HPDE6-E6E7 (cell line): Measurements from ENCODE around the gene DOK4.

Experiments
- DNase-seq: peaks from one replicate; pipeline ENCODE4 v3.0.0; 2011; ENCODE audit warnings: missing footprints; ENCODE audit errors: extremely low spot score

DOK4 gene

GRCh38 chr16:57485916-57486857 lies at the start of gene DOK4:
Gene DOK4 (minus strand): TSS chr16:57486493. CDS start chr16:57479507, 6,986 bp downstream.
- DNase-seq, result peak; percentile 98

- peak; percentile 99 for DNase-seq
Measured at GRCh38 chr16:57535680-57536305, 49.5 kb upstream of the DOK4 start.

GRCh38 chr16:57534881-57535658 lies 48.8 kb upstream of the DOK4 start:
- no peak for DNase-seq

GRCh38 chr16:57534337-57534880 lies 48.1 kb upstream of the DOK4 start:
- no peak for DNase-seq

DNA sequence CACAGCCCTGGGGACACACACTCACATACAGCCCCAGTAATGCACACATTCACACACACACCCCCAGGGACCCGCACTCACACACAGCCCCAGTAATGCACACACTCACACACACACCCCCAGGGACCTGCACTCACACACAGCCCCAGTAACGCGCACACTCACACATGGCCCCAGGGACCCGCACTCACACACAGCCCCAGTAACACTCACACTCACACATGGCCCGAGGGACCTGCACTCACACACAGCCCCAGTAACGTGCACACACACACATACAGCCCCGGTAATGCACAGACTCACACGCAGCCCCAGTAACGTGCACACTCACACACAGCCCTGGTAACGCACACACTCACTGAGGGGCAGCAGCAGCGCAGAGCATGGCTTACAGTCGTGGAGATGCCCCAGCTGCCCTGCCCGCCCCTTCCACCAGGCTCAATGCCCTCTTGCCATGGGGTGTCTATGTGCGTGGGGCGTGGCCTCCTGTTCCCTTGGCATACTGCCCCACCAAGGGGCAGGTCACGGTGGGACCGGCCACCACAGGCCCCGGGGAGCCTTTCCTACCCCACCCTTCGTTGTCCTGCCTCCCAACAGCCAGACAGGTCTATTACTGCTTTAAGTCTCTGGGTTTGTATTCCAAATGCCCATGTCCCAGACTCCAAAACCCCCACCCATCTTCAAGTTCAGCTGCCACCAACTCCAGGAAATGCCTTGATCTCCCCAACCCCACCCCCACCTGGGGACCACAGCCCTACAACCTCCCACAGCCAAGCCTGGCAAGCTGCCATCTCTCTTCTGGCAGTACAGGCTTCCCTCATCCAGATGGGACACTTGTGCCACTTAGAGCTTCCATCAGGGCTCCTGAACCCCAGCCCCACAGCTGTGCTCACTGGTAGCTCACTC lies 47.4 kb upstream of the DOK4 start:
- no peak for DNase-seq

DNA sequence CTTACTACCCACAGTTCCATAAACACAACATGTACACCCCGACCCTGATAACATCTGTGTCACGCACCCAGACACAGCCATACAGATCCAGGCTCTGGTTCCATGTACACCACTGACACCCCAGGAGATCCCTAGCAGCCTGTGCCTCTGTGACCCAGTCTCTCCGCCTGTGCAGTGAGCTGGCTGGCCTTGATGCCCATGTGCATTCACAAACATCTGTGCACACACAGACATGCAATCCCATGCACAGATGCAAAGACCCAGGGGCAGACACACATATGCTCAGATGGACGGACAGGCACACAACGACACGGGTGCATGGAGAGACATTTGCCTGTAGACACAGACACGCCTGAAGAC lies 46.0 kb upstream of the DOK4 start:
- no peak for DNase-seq

- no peak for DNase-seq
Measured at GRCh38 chr16:57531635-57532265, 45.5 kb upstream of the DOK4 start.

DNA sequence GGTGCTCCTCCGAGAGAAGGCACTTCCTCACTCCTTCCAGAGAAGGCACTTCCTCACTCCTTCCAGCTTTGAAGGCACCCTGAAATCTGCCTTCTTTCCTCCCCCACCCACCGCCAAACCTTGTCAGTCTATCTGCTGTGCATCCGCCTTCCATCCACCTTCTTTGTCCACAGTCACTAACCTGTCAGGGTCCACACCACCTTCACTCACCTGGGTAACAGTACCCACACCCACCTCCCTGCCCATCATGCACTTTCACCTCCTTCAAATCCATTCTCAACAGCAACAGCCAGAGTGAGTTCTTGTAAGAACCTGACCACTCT lies 44.9 kb upstream of the DOK4 start:
- no peak for DNase-seq

GRCh38 chr16:57530522-57531252 lies 44.4 kb upstream of the DOK4 start:
- DNase-seq, result no peak

DNA sequence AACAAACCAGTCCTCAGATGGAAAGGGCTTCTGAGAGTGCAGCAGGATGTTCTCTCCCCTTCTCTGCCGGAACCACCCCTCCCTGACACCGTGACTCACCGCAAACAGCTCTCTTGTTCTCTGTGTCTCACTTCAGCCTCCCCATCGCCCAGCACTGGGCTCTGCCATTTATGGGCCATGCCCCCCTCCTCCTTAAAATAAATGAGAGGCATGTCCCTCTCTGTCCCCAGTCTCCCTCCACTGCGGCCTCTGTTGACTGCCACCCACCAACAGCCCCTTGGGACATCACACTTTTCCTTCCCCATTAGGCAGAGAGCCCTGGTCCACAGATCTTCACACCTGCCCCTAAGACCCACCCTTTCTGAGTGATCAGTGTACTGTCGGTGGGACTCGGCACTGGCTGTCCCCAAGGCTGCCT lies 43.8 kb upstream of the DOK4 start:
- peak; percentile 68 for DNase-seq

GRCh38 chr16:57529391-57530103 lies 43.3 kb upstream of the DOK4 start:
- no peak for DNase-seq

DNA sequence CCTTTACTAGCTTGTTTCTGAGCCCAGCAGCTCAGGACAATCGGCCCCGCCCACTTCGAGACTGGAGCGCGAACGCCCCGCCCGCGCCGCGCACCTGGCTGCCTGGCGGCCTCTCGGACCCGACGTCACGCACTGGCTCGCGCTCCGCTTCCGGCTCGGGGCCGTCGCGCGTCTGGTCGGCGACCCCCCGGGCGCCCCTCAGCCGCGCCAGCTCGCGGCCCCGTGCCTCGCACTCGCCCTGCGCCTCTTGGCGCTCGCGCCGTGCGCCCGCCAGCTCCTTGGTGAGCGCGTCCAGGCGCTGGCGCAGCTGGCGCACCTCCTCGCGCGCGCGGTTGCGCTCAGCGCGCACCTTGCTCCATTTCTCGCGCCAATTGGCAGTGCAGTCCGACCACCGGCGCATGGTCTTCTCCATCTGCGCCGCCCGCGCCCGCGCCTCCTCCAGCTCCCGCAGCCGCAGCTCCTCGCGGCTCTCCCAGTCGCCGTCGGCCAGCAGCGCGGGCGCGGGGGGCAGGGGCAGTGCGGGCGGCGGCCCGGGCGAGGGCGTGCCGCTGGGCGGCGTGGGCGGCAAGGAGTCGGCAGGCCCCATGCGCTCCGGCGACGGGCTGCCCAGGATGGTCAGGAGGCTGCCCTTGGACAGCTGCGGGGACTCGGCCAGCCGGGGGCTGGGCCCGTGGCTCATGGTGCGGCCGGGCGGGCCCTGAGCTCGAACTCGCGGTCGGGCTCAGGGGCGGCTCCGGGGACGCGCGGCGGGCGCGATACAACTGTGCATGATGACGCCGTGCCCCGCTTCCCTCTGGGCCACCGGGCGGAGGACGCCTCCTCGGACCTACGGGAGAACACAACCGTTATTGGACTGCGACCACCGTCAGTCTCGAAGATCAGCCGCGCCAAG lies 42.5 kb upstream of the DOK4 start:
- no peak for DNase-seq

GRCh38 chr16:57527610-57528360 lies 41.5 kb upstream of the DOK4 start:
- DNase-seq, result no peak

GRCh38 chr16:57527027-57527426 lies 40.7 kb upstream of the DOK4 start:
- DNase-seq, result no peak

DNA sequence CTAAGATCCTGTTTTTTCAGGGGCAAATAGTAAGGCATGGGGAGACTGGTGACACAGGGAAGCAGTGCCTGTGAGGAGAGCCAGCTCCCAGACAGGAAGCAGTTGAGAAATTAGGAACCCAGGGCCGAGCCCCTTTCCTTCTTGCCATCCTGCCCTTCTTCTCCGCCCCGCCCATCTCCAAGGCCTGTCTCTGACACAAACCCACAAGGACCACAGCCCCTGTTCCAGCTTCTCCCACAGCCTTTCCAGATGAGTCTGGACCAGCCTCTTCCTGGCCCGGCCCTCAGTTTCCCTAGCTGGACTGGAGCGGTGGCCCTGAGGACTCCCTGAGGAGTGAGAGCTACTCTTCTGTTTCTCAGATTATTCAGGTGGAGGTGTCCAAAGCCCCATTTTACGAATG lies 40.2 kb upstream of the DOK4 start:
- no peak for DNase-seq

DNA sequence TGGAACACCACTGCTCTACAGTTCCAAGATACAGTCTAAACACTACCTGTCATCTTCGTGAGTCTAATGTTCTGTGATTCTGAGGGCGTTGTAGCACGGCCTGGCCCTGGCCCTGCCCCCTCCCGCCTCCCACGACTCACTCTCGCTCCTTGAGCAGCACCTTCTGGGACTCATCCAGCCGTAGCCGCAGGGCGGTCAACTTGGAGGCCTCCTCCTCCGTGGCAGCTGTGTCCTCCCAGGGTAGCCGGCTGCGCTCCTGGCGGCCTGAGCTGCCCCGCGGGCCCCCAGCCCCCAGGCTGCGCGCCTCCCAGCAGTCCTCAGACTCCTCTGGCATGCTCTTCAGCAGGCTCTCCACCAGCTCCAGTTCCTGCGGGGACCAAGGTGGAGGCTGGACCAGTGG lies 39.5 kb upstream of the DOK4 start:
- no peak for DNase-seq

DNA sequence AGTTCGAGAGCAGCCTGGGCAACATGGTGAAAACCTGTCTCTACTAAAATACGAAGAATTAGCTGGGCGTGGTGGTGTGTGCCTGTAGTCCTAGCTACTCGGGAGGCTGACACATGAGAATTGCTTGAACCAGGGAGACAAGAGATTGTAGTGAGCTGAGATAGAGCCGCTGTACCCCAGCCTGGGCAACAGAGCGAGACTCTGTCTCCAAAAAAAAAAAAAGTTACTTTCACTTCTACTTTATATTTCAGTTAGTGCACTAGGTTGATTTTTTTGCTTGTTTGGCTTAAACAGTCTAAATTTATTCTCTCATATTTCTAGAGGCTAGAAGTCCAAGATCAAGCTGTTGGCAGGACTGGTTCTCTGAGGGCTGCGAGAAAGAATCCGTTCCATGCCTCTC lies 36.7 kb upstream of the DOK4 start:
- DNase-seq, result no peak
